Stomach smooth muscle (tissue), 2 donors: ENCODE data around the gene LTA4H.

Source experiments
- H3K27ac ChIP-seq: one replicate; pipeline ENCODE4 v1.7.0; 2013; ENCODE audit warnings: mild to moderate bottlenecking, low read length, inconsistent platforms
- H3K27me3 ChIP-seq, 2 donors: one replicate each; pipeline ENCODE4 v1.7.0; 2013; ENCODE audit warnings: low read length in 2 of 2; ENCODE audit not compliant: insufficient read depth in 2 of 2, control insufficient read depth in 1 of 2
- H3K36me3 ChIP-seq, 2 donors: one replicate each; pipeline ENCODE4 v1.7.0; 2013; ENCODE audit warnings: low read length in 2 of 2; ENCODE audit not compliant: control insufficient read depth in 2 of 2, insufficient read depth in 2 of 2
- H3K4me1 ChIP-seq: one replicate; pipeline ENCODE4 v1.7.0; 2013; ENCODE audit warnings: low read length; ENCODE audit not compliant: control insufficient read depth, insufficient read depth
- H3K4me3 ChIP-seq, 2 donors: one replicate each; pipeline ENCODE4 v1.7.0; 2013; ENCODE audit warnings: low read length in 2 of 2
- H3K9ac ChIP-seq, 2 donors: one replicate each; pipeline ENCODE4 v1.7.0; 2013; ENCODE audit warnings: low read length in 2 of 2, mild to moderate bottlenecking in 1 of 2
- H3K9me3 ChIP-seq, 2 donors: one replicate each; pipeline ENCODE4 v1.7.0; 2013; ENCODE audit warnings: low read length in 2 of 2; ENCODE audit not compliant: control insufficient read depth in 2 of 2
- donor health status: healthy.
- donor health status: Pancreatic carcinoma.

Gene LTA4H

GRCh38 chr12:95998611-95999286 is 36.6 kb downstream of the LTA4H start:
- H3K9ac ChIP-seq = no peak overlapping the region
- H3K36me3 ChIP-seq = peaks cover 3 to 11% of the 10 kb centered on the region in 2 donors
- no peak overlapping the region for H3K4me3 ChIP-seq
- H3K27me3 ChIP-seq = no peaks in the 10 kb centered on the region
- no peak overlapping the region for H3K27ac ChIP-seq
- no peaks in the 10 kb centered on the region for H3K4me1 ChIP-seq
- H3K9me3 ChIP-seq = no peaks in the 10 kb centered on the region

- Histone ChIP-seq H3K4me1 (no peaks in the 10 kb centered on the region), H3K27me3 (no peaks in the 10 kb centered on the region), H3K27ac (no peak overlapping the region), H3K4me3 (no peak overlapping the region), H3K9ac (no peak overlapping the region), H3K36me3 (peaks cover 0 to 9% of the 10 kb centered on the region in 2 donors), H3K9me3 (no peaks in the 10 kb centered on the region)
Measured at GRCh38 chr12:95997911-95998510, 37.4 kb downstream of the LTA4H start.

GRCh38 chr12:95997276-95997675 is 38.1 kb downstream of the LTA4H start:
- Histone ChIP-seq H3K4me1 (no peaks in the 10 kb centered on the region), H3K27ac (no peak overlapping the region), H3K9ac (no peak overlapping the region), H3K36me3 (peaks cover 0 to 6% of the 10 kb centered on the region in 2 donors), H3K9me3 (no peaks in the 10 kb centered on the region), H3K27me3 (no peaks in the 10 kb centered on the region), H3K4me3 (no peak overlapping the region)

- Histone ChIP-seq H3K27me3 (no peaks in the 10 kb centered on the region), H3K9ac (no peak within 1 kb of the TSS), H3K27ac (no peak within 1 kb of the TSS), H3K4me3 (no peak within 1 kb of the TSS), H3K36me3 (peaks cover 0 to 4% of the 10 kb centered on the region in 2 donors), H3K9me3 (no peaks in the 10 kb centered on the region), H3K4me1 (no peaks in the 10 kb centered on the region)
Measured at GRCh38 chr12:95996034-95996658, 39.2 kb downstream of the LTA4H start, which contains the start of gene HAL. Gene HAL (minus strand): TSS chr12:95996344. CDS start chr12:95995910, 434 bp downstream.

- H3K27me3 ChIP-seq = no peaks in the 10 kb centered on the region
- H3K9ac ChIP-seq = no peak overlapping the region
- no peak overlapping the region for H3K27ac ChIP-seq
- H3K36me3 ChIP-seq = no peaks in the 10 kb centered on the region
- H3K4me3 ChIP-seq = no peak overlapping the region
- no peaks in the 10 kb centered on the region for H3K9me3 ChIP-seq
- no peaks in the 10 kb centered on the region for H3K4me1 ChIP-seq
Measured at GRCh38 chr12:95995238-95996031, 40.0 kb downstream of the LTA4H start.

GRCh38 chr12:95994476-95994875 is 40.9 kb downstream of the LTA4H start:
- H3K9ac ChIP-seq = no peak overlapping the region
- H3K4me1 ChIP-seq = no peaks in the 10 kb centered on the region
- no peaks in the 10 kb centered on the region for H3K9me3 ChIP-seq
- no peaks in the 10 kb centered on the region for H3K36me3 ChIP-seq
- H3K27ac ChIP-seq = no peak overlapping the region
- no peaks in the 10 kb centered on the region for H3K27me3 ChIP-seq
- no peak overlapping the region for H3K4me3 ChIP-seq

- Histone ChIP-seq H3K4me3 (no peak overlapping the region), H3K9ac (no peak overlapping the region), H3K27me3 (no peaks in the 10 kb centered on the region), H3K9me3 (no peaks in the 10 kb centered on the region), H3K4me1 (no peaks in the 10 kb centered on the region), H3K36me3 (no peaks in the 10 kb centered on the region), H3K27ac (no peak overlapping the region)
Measured at GRCh38 chr12:95993907-95994306, 41.5 kb downstream of the LTA4H start.

GRCh38 chr12:95990136-95990535 is 45.3 kb downstream of the LTA4H start:
- no peaks in the 10 kb centered on the region for H3K9me3 ChIP-seq
- H3K9ac ChIP-seq = no peak overlapping the region
- no peak overlapping the region for H3K4me3 ChIP-seq
- no peaks in the 10 kb centered on the region for H3K36me3 ChIP-seq
- no peaks in the 10 kb centered on the region for H3K27me3 ChIP-seq
- no peak overlapping the region for H3K27ac ChIP-seq
- H3K4me1 ChIP-seq = no peaks in the 10 kb centered on the region

- H3K9me3 ChIP-seq = no peaks in the 10 kb centered on the region
- no peak overlapping the region for H3K9ac ChIP-seq
- H3K36me3 ChIP-seq = no peaks in the 10 kb centered on the region
- H3K4me1 ChIP-seq = no peaks in the 10 kb centered on the region
- no peak overlapping the region for H3K27ac ChIP-seq
- H3K4me3 ChIP-seq = no peak overlapping the region
- H3K27me3 ChIP-seq = no peaks in the 10 kb centered on the region
Measured at GRCh38 chr12:95989504-95990123, 45.8 kb downstream of the LTA4H start.

- Histone ChIP-seq H3K27ac (no peak overlapping the region), H3K9me3 (no peaks in the 10 kb centered on the region), H3K9ac (no peak overlapping the region), H3K4me1 (no peaks in the 10 kb centered on the region), H3K4me3 (no peak overlapping the region), H3K27me3 (no peaks in the 10 kb centered on the region), H3K36me3 (no peaks in the 10 kb centered on the region)
Measured at GRCh38 chr12:95988506-95989275, 46.7 kb downstream of the LTA4H start.
